Measurements from ENCODE around the gene SLC25A38.

Gene SLC25A38

DNA sequence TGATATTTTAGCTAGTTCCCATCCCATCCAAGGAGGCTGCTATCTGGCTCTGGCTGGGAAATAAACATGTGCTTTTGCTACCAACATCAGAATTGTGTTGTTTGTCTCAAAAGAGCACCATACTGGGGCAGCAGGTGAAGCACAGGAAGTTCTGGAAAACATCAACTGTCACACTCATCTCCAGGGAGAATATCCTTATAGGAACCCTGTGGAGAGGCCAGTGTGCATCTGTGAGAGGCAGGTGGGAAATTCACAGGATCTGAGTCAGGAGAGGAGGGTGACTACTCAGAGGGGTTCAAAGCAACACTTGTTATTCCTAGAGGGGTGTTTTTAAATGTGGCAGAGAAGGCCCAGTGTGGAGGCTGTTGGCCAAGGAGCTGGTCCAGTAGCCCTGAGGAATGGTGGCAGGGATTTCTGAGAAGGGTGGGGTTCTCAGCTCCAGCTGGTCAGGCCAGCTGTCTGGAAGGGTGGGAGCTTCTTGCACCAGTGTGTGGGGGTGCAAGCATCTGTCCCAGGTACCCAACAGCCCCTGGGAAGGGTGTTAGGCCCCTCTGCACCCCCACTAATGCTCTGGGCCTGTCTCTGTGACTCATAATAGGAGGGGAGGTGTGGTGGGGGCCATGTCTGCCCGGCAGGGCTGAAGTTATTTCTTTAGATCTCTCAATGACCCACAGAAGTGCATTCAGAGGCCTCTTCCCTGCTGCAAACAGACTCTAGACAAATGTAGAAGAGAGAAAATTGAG is 52.0 kb downstream of the SLC25A38 start:
- TF ChIP-seq, protein P1, sequence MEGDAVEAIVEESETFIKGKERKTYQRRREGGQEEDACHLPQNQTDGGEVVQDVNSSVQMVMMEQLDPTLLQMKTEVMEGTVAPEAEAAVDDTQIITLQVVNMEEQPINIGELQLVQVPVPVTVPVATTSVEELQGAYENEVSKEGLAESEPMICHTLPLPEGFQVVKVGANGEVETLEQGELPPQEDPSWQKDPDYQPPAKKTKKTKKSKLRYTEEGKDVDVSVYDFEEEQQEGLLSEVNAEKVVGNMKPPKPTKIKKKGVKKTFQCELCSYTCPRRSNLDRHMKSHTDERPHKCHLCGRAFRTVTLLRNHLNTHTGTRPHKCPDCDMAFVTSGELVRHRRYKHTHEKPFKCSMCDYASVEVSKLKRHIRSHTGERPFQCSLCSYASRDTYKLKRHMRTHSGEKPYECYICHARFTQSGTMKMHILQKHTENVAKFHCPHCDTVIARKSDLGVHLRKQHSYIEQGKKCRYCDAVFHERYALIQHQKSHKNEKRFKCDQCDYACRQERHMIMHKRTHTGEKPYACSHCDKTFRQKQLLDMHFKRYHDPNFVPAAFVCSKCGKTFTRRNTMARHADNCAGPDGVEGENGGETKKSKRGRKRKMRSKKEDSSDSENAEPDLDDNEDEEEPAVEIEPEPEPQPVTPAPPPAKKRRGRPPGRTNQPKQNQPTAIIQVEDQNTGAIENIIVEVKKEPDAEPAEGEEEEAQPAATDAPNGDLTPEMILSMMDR (conservative IDR thresholded peaks at IDR 0.05; ENCODE audit: low read depth, low read length): no peak
- H3K4me3 ChIP-seq (ENCODE audit: low read depth, low read length): no peak overlapping the region
- no peak for DNase-seq (ENCODE audit: low read depth)

DNA sequence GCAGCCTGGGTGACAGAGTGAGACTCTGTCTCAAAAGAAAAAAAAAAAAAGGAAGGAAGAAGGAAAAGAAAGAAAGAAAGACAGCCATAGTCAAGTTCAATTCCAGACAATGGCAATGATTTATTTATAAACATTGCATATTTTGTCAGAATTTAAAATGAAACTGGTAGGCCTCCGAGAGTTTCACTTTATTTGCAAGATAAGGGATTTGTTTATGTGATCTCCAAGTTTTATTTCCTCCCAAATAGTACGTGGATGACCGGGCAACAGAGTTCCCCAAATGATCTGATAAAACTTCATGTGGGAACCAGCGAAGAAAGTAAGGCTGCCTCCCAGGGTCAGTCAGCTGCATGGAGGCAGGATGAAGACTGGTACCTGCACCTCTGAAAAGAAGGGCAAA is 55.7 kb downstream of the SLC25A38 start:
- TF ChIP-seq, protein P1 (conservative IDR thresholded peaks at IDR 0.05; ENCODE audit: low read depth, low read length): no peak

DNA sequence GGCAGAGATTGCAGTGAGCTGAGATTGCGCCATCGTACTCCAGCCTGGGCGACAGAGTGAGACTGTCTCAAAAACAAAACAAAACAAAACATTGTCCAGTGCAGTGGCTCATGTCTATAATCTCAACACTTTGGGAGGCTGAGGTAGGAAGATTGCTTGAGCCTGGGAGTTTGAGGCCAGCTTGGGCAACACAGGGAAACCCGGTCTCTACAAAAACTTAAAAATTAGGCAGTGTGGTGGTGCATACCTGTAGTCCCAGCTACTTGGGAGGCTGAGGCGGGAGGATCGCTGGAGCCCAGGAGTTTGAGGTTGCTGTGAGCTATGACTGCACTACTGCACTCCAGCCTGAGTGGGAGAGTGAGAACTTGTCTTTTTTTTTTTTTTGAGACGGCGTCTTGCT is 57.1 kb downstream of the SLC25A38 start:
- no peak overlapping the region for H3K4me3 ChIP-seq (ENCODE audit: low read depth, low read length)
- TF ChIP-seq, protein P1 (conservative IDR thresholded peaks at IDR 0.05; ENCODE audit: low read depth, low read length): no peak
- DNase-seq (ENCODE audit: low read depth): no peak

More for the DNA sequence above, 55.7 kb downstream of the SLC25A38 start:
- no peak overlapping the region for H3K4me3 ChIP-seq (ENCODE audit: low read depth, low read length)
- DNase-seq (ENCODE audit: low read depth): no peak

DNA sequence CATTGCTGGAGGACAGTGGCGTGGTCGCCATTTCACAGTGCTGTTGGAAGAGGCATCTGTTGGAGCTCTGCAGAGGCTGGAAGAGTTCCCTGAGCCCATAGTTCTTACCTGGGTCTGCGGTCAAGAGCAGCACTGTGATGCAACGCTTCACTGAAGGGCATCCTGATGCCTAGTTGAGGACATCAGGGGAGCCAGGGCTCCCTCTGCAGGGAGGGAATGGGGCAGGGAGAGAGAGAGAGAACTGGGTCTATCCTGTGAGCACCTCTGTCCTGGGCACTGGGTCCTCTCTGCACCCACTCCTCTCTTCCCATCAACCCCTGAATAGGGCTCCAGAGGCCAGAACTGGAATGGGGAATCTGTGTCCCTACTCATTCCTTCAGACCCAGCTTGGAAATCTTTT is 60.4 kb downstream of the SLC25A38 start:
- TF ChIP-seq, protein P1 (conservative IDR thresholded peaks at IDR 0.05; ENCODE audit: low read depth, low read length): peak; percentile 29
- DNase-seq (ENCODE audit: low read depth): no peak
- H3K4me3 ChIP-seq (ENCODE audit: low read depth, low read length): no peak overlapping the region

DNA sequence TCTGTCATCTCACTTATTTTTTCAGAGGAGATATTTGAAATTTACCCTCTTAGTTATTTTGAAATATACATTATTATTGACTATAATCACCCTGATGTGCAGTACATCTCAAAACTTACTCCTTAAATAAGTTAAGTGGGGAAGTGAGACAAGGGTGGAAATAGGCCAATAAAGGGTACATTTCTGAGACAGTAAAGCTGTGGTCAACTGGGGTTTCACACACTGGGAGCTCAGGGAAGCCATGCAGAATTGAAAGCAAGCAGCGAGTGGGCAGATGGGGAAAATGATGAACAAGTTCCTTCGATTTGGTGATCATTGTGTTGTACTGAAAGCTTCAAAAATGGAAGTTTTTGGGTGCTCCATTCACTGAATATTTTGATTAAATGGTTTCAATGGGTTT is 62.8 kb downstream of the SLC25A38 start:
- H3K4me3 ChIP-seq (ENCODE audit: low read depth, low read length): no peak overlapping the region
- TF ChIP-seq, protein P1 (conservative IDR thresholded peaks at IDR 0.05; ENCODE audit: low read depth, low read length): no peak
- no peak for DNase-seq (ENCODE audit: low read depth)

DNA sequence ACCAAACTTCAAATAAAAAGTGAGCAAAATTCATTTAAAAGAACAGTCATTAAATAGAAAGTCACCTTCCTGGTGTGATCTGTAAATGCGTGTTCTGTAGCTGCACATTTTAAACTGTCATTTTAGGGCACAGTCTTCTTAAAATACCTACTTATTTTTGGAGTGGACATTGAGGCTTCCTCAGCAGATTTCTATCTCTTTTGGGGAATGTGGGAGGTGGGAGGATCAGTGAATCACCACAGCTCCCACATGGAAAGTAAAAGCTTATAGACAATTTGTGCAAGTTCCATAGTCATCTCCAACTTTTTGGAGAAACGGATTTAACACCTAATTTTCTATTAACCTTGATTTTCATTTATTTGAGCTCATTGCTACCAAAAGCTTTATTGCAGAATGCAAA is 63.3 kb downstream of the SLC25A38 start:
- no peak overlapping the region for H3K4me3 ChIP-seq (ENCODE audit: low read depth, low read length)
- TF ChIP-seq, protein P1 (conservative IDR thresholded peaks at IDR 0.05; ENCODE audit: low read depth, low read length): no peak
- DNase-seq (ENCODE audit: low read depth): no peak
